GM19324 (cell line): ENCODE measurements around the gene A4GALT.

ENCODE experiments used
- ATAC-seq: cut with Tn5 transposase; IDR thresholded peaks from one replicate; pipeline ENCODE4 v1.9.1; 2021; ENCODE audit warnings: mild to moderate bottlenecking, moderate library complexity; ENCODE audit not compliant: unreplicated experiment, low FRiP score

Gene A4GALT

GRCh38 chr22:42707496-42707895, 13.2 kb downstream of the A4GALT start:
- no peak for ATAC-seq

- no peak for ATAC-seq
Observed at GRCh38 chr22:42704896-42705295, 15.8 kb downstream of the A4GALT start.

GRCh38 chr22:42702675-42703074, 18.0 kb downstream of the A4GALT start:
- ATAC-seq: no peak

- no peak for ATAC-seq
Observed at GRCh38 chr22:42701694-42702093, 19.0 kb downstream of the A4GALT start.

GRCh38 chr22:42700901-42701300, 19.8 kb downstream of the A4GALT start:
- no peak for ATAC-seq

GRCh38 chr22:42700355-42700754, 20.3 kb downstream of the A4GALT start:
- no peak for ATAC-seq

GRCh38 chr22:42699976-42700352, 20.7 kb downstream of the A4GALT start:
- ATAC-seq: no peak

- no peak for ATAC-seq
Observed at GRCh38 chr22:42699281-42699975, 21.2 kb downstream of the A4GALT start.

GRCh38 chr22:42697542-42698013, 23.1 kb downstream of the A4GALT start:
- no peak for ATAC-seq

GRCh38 chr22:42696331-42696967, 24.2 kb downstream of the A4GALT start:
- ATAC-seq: no peak

- ATAC-seq: no peak
Observed at GRCh38 chr22:42695294-42695693, 25.4 kb downstream of the A4GALT start.

- no peak for ATAC-seq
Observed at GRCh38 chr22:42693763-42694683, 26.6 kb downstream of the A4GALT start.

GRCh38 chr22:42693055-42693762, 27.5 kb downstream of the A4GALT start:
- no peak for ATAC-seq

- no peak for ATAC-seq
Observed at GRCh38 chr22:42692239-42693054, 28.2 kb downstream of the A4GALT start.

GRCh38 chr22:42691440-42691839, 29.2 kb downstream of the A4GALT start:
- no peak for ATAC-seq

GRCh38 chr22:42688241-42689211, 32.1 kb downstream of the A4GALT start:
- no peak for ATAC-seq

- ATAC-seq: no peak
Observed at GRCh38 chr22:42686756-42687491, 33.7 kb downstream of the A4GALT start.
